ENCODE data around the gene MUL1.
"Not testable (repeated sequence)": the region's sequence is repeated elsewhere in the genome, so short reads cannot be mapped to it uniquely, and the experiment has no call there.

Gene MUL1, protein sequence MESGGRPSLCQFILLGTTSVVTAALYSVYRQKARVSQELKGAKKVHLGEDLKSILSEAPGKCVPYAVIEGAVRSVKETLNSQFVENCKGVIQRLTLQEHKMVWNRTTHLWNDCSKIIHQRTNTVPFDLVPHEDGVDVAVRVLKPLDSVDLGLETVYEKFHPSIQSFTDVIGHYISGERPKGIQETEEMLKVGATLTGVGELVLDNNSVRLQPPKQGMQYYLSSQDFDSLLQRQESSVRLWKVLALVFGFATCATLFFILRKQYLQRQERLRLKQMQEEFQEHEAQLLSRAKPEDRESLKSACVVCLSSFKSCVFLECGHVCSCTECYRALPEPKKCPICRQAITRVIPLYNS

DNA sequence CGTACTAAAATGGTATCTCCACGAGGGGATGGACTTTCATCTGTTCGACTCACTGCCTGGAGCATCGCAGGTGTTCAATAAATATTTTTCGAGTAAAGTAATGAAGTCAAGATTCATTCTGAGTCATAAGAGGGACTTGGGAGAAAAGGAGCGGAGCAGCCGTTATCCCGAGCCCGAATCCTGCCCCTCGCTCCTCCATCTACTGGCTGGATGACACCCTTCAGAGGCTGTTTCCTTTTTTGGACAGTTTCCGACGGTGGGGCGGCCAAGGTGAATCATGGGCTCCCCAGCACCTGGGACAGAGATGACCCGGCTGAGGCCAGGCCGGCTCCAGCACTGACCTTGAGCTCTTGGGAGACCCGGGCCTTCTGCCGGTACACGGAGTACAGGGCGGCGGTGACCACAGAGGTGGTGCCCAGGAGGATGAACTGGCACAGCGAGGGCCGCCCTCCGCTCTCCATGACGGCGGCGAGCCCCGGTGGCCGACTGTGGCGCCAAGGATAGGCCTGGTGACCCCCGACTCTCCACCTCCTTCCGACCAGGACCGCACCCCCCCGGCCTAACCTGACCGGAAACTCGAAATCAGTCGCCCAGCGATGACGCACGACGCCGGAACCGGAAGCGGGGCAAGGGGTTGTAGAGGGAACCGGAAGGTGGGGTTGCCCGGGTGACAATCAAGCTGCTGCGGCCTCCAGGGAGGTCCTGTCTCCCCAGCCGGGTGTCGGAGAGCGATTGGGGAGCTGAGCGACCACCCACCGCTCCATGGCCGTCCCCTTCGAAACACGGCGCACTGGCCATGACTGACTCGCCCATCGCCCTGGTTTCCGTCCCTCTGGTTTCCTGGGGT is at the start of gene MUL1:
MUL1 (minus strand) TSS at position 588 of the 847 bp plus-strand sequence; CDS start at position 461, 127 bp downstream.
- peak; percentile 93 for DNase-seq (ENCODE audit: low read depth)

DNA sequence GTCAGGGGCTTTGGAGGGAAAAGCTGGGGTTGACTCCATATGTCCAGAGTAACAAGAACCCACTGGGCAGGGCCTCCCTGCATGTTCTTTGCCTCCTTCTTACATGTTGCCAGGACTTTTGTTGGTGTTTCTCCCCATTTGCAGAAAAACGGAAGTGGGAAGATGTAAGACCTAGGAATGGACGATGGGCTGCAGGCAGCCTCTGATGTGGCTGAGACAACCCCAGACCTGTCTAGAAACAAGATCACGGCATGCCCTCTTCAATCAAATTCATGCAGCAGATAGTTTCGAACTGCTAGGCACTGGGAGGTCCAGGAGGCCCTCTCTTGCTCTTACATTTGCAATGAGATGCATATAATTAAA is 47.8 kb upstream of the MUL1 start:
- DNase-seq (ENCODE audit: low read depth): no peak

DNA sequence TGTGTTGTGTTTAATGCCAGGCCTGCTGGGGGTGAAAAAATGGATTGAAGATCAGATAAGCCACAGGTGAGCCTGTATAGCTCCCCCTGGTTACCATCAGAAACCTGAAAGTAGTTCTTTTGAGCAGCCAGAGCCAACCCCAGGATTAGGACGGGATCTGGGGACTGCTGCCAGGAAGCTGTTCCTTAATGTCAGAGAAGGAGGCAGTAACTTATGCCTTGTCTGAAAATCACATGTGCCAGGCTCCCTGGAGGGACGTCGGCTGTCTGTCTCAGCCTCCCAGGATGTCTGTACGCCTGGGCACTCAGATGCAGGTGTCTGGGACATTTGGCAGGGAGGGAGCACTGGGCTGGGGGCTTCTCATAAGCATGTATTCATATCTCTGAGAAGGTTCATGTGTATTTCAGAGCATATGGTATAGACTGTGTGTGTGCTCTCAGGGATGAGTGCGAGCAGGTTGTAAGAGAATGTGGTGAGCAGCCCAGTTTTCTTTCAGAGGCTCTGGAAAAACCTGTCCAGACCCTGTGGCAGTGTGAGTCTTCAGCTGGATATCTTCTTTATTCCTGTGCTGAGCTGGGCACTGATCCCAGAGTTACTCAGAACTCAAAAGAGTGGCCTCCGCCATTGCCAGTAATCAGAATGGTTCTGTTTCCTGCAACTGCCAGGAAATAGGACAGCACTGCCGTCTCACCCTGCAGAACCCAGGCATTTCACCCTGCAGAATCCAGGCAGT is 47.2 kb upstream of the MUL1 start:
- DNase-seq (ENCODE audit: low read depth): no peak

DNA sequence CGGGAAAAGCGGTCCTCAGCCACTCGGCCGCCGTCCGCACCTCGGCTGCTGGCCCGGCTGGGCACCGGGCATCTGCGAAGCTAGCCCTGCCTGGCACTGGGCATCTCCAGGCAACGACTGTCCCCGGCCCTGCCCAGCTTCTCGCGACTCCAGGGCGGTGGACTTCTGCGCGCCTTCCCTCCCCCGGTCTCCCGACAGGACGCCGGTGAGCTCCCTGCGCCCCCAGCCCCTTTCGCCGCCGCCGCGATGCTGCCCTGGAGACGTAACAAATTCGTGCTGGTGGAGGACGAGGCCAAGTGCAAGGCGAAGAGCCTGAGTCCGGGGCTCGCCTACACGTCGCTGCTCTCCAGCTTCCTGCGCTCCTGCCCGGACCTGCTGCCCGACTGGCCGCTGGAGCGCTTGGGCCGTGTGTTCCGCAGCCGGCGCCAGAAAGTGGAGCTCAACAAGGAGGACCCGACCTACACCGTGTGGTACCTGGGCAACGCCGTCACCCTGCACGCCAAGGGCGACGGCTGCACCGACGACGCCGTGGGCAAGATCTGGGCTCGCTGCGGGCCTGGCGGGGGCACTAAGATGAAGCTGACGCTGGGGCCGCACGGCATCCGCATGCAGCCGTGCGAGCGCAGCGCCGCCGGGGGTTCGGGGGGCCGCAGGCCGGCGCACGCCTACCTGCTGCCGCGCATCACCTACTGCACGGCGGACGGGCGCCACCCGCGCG is 44.9 kb upstream of the MUL1 start:
- no peak for DNase-seq (ENCODE audit: low read depth)

DNA sequence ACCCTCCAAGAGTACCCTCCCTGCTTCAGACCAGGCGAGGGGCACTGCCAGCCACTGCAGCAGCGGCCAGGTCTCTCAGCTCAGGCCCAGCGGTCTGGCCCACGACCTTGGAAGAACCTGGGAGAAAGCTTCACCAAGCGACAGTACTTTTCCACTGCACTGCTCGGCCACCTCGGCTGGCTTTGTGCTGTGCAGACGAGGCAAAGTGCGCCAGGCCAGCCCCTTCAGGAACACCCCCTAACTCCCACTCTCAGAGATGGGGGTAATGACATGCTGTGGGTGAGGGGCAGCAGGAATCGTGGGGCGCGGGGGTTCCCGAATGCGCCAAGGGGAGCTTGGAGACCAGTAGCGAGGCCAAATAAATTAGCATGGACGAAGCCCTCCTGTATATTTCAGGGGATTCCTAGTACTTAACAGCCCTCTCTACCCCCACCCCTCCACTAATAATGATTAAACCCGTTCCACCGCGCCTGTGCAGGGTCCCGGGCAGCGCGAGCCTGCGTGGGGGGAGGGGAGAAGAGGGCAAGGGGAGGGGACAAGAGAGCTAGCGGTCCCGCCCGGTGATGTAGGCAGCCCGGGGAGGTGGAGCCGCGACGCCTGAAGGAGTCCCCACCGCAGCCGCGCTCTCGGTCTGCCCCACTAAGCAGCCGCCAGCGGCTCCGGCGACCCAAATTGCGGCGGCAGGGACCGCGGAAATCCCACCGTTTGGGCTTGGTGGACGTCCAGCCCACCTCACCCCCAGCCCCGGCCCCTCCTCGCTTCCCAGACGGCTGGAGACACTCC is 44.2 kb upstream of the MUL1 start, which contains the start of gene FAM43B:
FAM43B (plus strand) TSS at position 629 of the 783 bp plus-strand sequence. CDS start 401 bp downstream, outside the sequence.
- DNase-seq (ENCODE audit: low read depth): no peak

DNA sequence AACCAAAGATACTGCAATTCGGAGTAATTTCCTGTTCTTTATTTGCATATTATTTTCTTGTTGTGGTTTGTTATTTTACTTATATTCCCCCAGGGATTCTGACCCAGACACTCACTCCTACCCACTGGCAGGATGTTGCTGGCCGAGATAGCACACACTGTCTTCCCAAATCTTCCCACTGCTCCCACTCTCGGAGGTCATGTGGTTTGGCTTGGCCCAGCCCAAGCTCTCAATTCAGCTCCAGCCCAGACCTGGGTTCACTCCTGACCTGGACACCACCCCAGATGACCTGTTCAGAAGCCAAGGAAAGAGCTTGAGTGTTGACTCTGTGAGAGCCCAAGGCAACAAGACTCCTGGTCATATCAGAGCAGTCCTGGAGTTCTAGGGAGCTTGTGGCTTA is 43.2 kb upstream of the MUL1 start:
- DNase-seq (ENCODE audit: low read depth): no peak

DNA sequence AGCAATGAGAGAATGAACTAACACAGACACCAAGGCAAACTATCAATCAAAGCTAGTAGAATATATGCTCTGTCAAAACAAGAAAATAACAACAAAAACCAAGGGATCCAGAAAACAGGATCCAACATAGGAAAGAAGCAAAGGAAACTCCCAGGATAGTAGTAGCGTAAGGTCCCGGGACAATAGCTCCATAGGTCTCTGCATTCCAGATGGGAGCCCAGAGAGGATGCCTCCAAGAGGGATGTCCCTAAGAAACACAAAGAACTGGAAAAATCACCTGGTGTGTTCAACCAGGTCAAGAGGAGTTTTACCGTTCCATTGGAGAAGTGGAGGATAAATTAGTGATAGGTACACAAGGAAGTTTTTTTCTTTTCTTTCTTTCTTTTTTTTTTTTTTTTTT is 38.7 kb upstream of the MUL1 start:
- DNase-seq (ENCODE audit: low read depth): no peak

DNA sequence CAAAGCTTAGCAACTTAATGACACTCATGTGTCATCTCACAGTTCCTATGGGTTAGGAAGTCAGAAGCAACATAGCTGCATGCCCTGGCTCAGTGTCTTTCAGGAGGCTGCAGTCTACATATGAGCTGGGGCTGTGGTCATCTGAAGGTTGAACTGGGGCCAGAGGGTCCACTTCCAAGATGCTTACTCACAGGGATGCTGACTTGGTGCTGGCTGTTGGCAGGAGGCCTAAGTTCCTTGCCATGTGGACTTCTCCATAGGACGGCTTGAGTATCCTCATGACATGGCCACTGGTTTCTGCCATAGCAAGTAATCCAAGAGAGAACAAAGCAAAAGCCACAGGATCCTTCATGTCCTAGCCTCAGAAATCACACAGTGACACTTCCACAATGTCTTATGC is 32.3 kb upstream of the MUL1 start:
- DNase-seq (ENCODE audit: low read depth): no peak

DNA sequence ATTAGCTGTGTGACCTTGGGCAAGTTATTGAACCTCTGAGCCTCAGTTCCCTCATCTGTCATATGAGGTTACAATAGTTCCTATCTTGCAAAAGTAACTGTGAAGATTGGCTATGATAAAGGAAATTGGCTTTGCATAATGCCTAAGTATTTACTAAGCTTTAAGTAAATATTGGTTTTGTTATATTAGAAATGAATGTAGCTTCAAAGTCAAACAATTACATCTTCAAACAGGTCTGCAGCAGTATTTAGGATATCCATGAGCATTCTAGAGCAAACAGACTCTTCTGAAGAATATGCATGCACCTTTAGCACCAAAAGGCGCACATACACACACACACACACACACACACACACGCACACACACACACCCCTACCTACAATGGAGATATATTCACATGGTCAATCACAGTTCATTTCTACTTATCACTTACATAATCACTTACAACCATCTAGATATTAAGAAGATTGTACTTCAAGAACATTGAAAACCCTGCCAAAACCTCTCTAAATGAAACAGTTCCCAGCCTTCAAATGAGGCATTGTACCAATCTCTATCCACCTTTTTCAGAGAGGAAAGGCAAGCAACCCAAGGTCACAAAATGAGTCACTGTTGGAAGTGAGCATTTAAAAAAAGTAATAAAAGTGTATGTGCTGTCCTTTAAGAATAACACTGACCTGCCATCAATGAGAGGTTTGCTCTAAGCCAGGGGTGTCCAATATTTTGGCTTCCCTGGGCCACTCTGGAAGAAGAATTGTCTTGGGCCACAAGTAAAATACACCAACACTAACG is 31.0 kb upstream of the MUL1 start:
- peak; percentile 27 for DNase-seq (ENCODE audit: low read depth)

DNA sequence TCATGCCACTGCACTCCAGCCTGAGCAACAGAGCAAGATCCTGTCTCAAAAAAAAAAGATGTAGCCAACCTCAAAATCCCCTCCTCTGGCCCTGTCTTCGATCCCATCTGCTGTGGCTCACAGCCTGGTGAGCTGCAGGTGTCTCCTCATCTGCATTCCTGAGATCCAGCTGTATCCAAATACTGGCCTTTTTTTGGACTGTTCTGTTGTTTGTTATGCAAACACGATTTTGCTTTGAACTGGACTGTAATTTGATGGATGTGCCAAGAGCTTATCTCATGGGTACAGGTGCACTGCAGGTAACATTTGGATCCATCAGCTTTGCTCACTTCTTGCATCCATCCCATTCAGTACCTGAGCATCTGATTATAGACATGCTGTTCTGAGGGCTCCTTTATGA is 30.3 kb upstream of the MUL1 start:
- DNase-seq (ENCODE audit: low read depth): no peak

DNA sequence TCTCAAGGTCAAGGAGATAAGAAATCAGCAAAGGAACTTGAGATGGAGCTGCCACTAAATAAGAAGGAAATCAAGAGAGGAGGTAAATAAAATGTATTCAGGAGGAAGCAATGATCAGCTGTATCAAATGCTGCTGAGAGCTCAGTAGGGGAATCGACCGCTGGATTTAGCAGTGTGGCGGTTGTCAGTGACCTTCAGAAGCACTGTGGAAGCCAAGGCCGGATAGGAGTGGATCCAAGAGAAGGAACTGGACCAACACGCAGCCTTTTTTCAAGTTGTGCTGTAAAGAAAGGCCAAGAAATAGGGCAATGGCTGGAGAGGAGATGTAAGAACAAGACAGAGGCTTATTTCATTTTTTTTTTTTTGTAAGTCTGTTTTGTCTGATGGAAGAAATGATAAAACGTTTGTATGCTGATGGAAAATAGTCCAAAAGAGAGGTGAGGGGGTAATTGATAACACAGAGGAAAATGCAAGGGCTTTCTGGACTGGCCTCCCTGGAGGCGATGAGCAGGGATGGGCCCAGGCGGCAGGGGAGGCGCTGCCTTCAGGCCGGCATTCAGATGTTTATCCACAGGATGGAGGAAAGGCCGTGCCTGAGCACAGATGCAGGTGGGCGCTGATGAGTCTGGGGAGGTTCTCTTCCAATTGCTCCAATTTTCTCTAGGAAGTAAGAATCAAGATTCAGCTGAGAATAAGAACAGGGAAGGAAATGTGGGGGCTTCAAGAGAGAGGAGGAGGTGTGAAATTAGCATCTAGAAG is 26.9 kb upstream of the MUL1 start:
- no peak for DNase-seq (ENCODE audit: low read depth)

DNA sequence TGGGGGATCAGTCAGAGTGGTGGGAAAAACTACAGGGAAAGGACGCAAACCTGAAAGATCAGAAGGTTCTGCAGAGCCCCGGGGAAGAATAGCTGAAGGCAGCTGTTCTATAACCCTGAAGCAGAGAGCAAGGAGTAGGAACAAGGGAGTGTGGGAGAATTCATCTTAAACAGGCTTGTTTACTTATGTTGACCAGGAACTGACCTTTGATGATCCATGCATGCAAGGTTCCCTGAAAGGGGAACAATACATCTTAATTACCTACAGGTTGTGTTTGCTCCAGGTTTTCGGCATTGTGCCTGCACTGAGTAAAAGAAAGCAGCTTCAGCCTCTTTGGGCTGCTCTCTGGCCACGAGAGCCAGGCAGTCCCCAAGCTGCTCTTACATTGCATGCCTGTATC is 25.7 kb upstream of the MUL1 start:
- no peak for DNase-seq (ENCODE audit: low read depth)

DNA sequence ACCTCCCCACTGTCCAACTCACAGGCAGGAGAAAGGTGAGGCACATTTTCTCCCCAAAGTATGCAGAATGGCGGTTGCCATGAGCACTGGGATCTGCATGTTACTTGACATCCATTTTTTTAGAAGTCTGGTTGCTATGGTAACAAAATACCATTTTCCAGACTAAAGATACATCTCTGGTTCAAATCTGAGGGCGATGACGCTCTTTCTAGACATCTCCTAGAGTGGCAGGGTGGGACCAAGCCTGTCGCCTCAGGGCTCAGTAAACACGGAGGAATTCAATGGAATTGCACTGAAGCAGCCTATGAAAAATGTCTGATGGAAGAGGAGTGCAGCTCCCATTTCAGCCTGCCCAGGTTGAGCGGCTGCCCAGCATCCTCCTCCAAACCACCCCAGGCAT is 22.9 kb upstream of the MUL1 start:
- no peak for DNase-seq (ENCODE audit: low read depth)

DNA sequence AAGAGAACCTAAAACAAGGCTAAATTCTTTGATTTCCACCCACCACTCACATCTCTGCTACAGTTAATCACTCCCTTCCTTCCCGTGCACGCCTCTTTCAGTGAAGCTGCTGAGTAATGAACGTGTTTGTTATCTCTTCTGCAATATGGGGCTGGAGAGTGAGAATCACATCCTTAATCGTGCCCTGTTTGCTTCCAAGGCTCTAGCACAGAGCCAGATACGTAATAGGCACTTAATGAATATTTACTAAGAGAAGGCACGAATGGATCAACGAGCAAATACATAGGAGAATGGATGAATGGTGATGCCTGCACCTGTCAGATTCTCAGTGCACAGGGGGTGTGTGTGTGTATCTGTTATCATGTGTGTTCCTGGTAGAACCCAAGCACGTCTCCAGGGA is 22.4 kb upstream of the MUL1 start:
- no peak for DNase-seq (ENCODE audit: low read depth)

DNA sequence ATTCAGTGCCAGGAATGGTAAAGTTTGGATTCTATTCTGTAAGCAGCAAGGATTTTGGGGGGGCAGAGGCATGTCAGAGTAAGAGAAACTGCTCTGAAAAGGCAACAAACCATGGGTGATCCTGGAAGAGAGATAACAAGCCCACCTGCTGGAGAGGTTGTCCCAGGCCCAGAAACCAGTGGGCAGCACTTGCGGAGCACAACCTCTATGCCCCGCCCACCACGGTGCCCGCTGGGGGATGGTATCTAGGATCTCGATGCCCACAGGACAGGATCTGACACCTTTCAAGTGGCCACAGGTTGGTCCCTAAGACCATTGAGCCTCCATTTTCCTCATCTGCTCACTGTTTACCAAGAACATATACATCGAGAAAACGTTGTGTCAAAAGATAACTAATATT is 20.3 kb upstream of the MUL1 start:
- DNase-seq (ENCODE audit: low read depth): no peak

DNA sequence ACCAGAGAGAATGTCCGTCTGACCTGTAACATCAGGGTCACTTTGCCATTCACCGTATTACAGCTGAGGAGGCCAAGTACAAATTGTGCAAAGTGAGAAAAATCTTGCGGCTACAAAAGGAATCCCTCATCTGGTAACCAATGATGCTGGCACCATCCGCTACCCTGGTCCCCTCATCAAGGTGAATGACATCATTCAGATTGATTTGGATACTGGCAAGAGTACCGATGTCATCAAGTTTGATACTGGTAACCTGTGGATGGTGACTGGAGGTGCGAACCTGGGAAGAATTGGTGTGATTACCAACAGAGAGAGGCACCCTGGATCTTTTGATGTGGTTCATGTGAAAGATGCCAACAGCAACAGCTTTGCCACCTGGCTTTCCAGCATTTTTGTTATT is 18.3 kb upstream of the MUL1 start:
- DNase-seq (ENCODE audit: low read depth): no peak

DNA sequence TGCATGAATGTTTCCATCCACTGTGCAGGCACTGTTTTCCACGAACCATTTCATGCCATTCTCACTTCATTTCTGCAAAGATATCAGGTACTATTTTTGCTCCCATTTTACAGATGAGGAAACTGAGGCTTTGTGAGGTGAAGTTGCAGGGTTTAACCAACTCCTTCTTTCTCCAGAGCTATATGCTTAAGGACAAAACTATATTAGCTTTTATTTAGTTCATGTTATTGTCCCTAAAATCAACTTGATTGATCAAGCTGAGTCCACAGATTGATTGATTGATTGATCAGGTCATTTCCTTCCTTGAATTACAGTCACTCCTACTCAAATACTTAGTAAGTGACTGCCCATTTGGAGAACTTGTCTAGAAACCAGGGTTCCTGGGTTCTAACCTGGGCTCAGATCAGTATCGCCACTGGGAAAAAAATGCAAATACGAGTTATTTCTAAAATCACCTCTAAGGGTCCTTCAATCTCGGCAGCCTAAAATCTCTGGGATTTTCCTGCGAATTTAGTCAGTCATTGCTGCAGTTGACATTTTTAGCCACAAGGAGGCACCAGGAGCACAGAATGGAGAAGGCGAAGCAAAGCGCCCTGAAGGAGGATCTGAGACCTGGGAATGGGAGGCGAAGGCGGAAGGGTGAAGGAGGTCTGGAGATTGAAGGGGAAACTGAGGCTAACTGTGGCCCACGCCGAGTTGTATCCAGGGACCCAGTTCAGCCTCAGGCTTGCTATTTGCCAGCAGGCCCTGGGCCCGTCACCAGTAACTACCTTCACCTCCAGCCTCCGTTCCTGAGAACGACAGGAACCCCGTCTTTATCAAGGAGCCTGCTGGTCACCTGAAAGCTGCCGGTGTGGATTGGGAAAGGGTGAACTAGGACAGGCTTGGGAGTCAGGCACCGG is 14.3 kb upstream of the MUL1 start:
- peak; percentile 63 for DNase-seq (ENCODE audit: low read depth)

DNA sequence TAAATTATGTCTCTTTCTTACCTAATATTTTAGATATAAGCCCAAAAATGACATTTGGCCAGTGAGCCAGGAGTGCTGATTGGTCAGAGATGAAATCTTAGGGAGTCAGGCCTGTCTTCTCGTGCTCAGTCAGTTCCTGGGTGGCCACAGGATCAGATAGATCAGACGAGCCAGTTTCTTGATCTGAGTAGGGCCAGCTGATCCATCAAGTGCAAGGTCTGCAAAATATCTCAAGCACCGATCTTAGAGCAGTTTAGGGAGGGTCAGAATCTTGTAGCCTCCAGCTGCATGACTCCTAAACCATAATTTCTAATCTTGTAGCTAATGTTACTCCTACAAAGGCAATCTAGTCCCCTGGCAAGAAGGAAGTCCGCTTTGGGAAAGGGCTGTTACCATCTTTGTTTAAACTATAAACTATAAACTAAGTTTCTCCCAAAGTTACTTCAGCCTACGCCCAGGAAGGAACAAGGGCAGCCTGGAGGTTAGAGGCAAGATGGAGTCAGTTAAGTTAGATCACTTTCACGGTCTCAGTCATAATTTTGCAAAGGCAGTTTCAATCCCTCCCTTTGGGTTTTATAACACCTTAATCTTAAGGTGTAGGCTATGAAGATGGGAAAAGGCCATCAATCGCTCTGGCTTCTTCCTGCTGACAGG is 11.8 kb upstream of the MUL1 start:
- not testable (repeated sequence) for DNase-seq (ENCODE audit: low read depth)
